ENCODE measurements around the gene PTPN13. TPM values are rescaled to one million over a fixed set of nuclear protein-coding genes. Genes with fewer than 3 reads are reported as not detected.

PTPN13 gene
- total RNA-seq, 4 donors from 2014 or later: 3.7 to 18.5 (median 10.1) TPM

GRCh38 chr4:86810847-86811246 lies 216.7 kb downstream of the PTPN13 start:
- peaks cover 0 to 8% (median 0%) of the 10 kb centered on the region in 4 donors for H3K36me3 ChIP-seq
- no peaks in the 10 kb centered on the region for H3K27me3 ChIP-seq
- H3K4me1 ChIP-seq: no peaks in the 10 kb centered on the region
- no peak overlapping the region for H3K27ac ChIP-seq
- intact Hi-C loops (cut with DNase I; ENCODE audit: low total_unique reads) (no loop called here), in situ Hi-C loops (cut with MboI; ENCODE audit: low pct_ligation_motif_present in 1 of 4, low pct_unique_long_range_greater_than_20kb in 1 of 4, low sequenced_read_pairs in 3 of 4) (no loop called here)
- TF ChIP-seq EP300 (IDR thresholded peaks at IDR 0.05; ENCODE audit: low read depth) (no peak), POLR2A (IDR thresholded peaks at IDR 0.05) (no peak), POLR2AphosphoS5 (IDR thresholded peaks at IDR 0.05) (no peak), CTCF (IDR thresholded peaks at IDR 0.05) (no peak)
- DNase-seq: no peak
- peaks cover 0 to 6% of the 10 kb centered on the region in 2 donors for H3K9me3 ChIP-seq
- H3K4me3 ChIP-seq: no peak overlapping the region
- WGBS, 2 donors (ENCODE audit: low coverage in 1 of 2): 95 to 97% methylated on average over 3 of the region's 3 CpGs

GRCh38 chr4:86815653-86816052 lies 221.5 kb downstream of the PTPN13 start:
- 67 to 71% methylated on average over 1 of the region's 1 CpG for WGBS, 2 donors (ENCODE audit: low coverage in 1 of 2)
- Histone ChIP-seq H3K4me1 (no peaks in the 10 kb centered on the region), H3K9me3 (peaks cover 0 to 6% of the 10 kb centered on the region in 2 donors), H3K36me3 (peaks cover 0 to 8% (median 0%) of the 10 kb centered on the region in 4 donors), H3K27me3 (no peaks in the 10 kb centered on the region), H3K27ac (no peak overlapping the region), H3K4me3 (no peak overlapping the region)
- in situ Hi-C loops (cut with MboI; ENCODE audit: low pct_ligation_motif_present in 1 of 4, low pct_unique_long_range_greater_than_20kb in 1 of 4, low sequenced_read_pairs in 3 of 4): no loop called here
- intact Hi-C loops (cut with DNase I; ENCODE audit: low total_unique reads): no loop called here
- no peak for DNase-seq
- TF ChIP-seq POLR2AphosphoS5 (IDR thresholded peaks at IDR 0.05) (no peak), EP300 (IDR thresholded peaks at IDR 0.05; ENCODE audit: low read depth) (no peak), CTCF (IDR thresholded peaks at IDR 0.05) (no peak), POLR2A (IDR thresholded peaks at IDR 0.05) (no peak)

- TF ChIP-seq POLR2A (IDR thresholded peaks at IDR 0.05) (no peak), CTCF (IDR thresholded peaks at IDR 0.05) (no peak), POLR2AphosphoS5 (IDR thresholded peaks at IDR 0.05) (no peak), EP300 (IDR thresholded peaks at IDR 0.05; ENCODE audit: low read depth) (no peak)
- intact Hi-C loops (cut with DNase I; ENCODE audit: low total_unique reads): no loop called here
- Histone ChIP-seq H3K4me1 (no peaks in the 10 kb centered on the region), H3K27ac (no peak overlapping the region), H3K36me3 (peaks cover 0 to 8% (median 0%) of the 10 kb centered on the region in 4 donors), H3K27me3 (no peaks in the 10 kb centered on the region), H3K9me3 (peaks cover 0 to 6% of the 10 kb centered on the region in 2 donors), H3K4me3 (no peak overlapping the region)
- 72 to 86% methylated on average over 8 to 9 of the region's 9 CpGs for WGBS, 2 donors (ENCODE audit: low coverage in 1 of 2)
- no peak for DNase-seq
- in situ Hi-C loops (cut with MboI; ENCODE audit: low pct_ligation_motif_present in 1 of 4, low pct_unique_long_range_greater_than_20kb in 1 of 4, low sequenced_read_pairs in 3 of 4): no loop called here
These were observed 222.6 kb downstream of the PTPN13 start for GRCh38 chr4:86816501-86817273.

- DNase-seq: no peak
- Histone ChIP-seq H3K27ac (no peak overlapping the region), H3K27me3 (no peaks in the 10 kb centered on the region), H3K4me1 (no peaks in the 10 kb centered on the region), H3K9me3 (peaks cover 0 to 6% of the 10 kb centered on the region in 2 donors), H3K36me3 (peaks cover 0 to 8% (median 0%) of the 10 kb centered on the region in 4 donors), H3K4me3 (no peak overlapping the region)
- WGBS, 2 donors (ENCODE audit: low coverage in 1 of 2): 89 to 92% methylated on average over 1 to 2 of the region's 2 CpGs
- TF ChIP-seq POLR2AphosphoS5 (IDR thresholded peaks at IDR 0.05) (no peak), POLR2A (IDR thresholded peaks at IDR 0.05) (no peak), CTCF (IDR thresholded peaks at IDR 0.05) (no peak), EP300 (IDR thresholded peaks at IDR 0.05; ENCODE audit: low read depth) (no peak)
- in situ Hi-C loops (cut with MboI; ENCODE audit: low pct_ligation_motif_present in 1 of 4, low pct_unique_long_range_greater_than_20kb in 1 of 4, low sequenced_read_pairs in 3 of 4) (no loop called here), intact Hi-C loops (cut with DNase I; ENCODE audit: low total_unique reads) (no loop called here)
These were observed 224.1 kb downstream of the PTPN13 start for GRCh38 chr4:86818211-86818610.
